HG02642 (cell line): ENCODE results near the gene HMGXB3.

Experiments used
- ATAC-seq: cut with Tn5 transposase; IDR thresholded peaks from one replicate; pipeline ENCODE4 v1.9.1; 2021; ENCODE audit warnings: mild to moderate bottlenecking; ENCODE audit not compliant: unreplicated experiment, poor library complexity

HMGXB3 gene

GRCh38 chr5:149988126-149988525, 12.4 kb upstream of the HMGXB3 start:
- ATAC-seq: no peak

GRCh38 chr5:149990518-149991376, 9.8 kb upstream of the HMGXB3 start:
- ATAC-seq: peak; percentile 84

- ATAC-seq: no peak
These were observed 7.1 kb upstream of the HMGXB3 start for GRCh38 chr5:149993471-149993870.

GRCh38 chr5:149995385-149996204, 4.9 kb upstream of the HMGXB3 start:
- no peak for ATAC-seq

- ATAC-seq: no peak
These were observed 4.2 kb upstream of the HMGXB3 start for GRCh38 chr5:149996205-149996890.

- ATAC-seq: no peak
These were observed 2.3 kb upstream of the HMGXB3 start for GRCh38 chr5:149998281-149998680.

GRCh38 chr5:149999359-149999758, 1.2 kb upstream of the HMGXB3 start:
- ATAC-seq: no peak

- no peak for ATAC-seq
These were observed 678 bp upstream of the HMGXB3 start for GRCh38 chr5:149999866-150000255.

- peak; percentile 22 for ATAC-seq
These were observed 586 bp downstream of the HMGXB3 start for GRCh38 chr5:150000990-150001659.

- peak; percentile 43 for ATAC-seq
These were observed 1.3 kb downstream of the HMGXB3 start for GRCh38 chr5:150001660-150002486.

- ATAC-seq: no peak
These were observed 5.8 kb downstream of the HMGXB3 start for GRCh38 chr5:150006318-150006717.

GRCh38 chr5:150007050-150007449, 6.5 kb downstream of the HMGXB3 start:
- no peak for ATAC-seq

- no peak for ATAC-seq
These were observed 9.3 kb downstream of the HMGXB3 start for GRCh38 chr5:150009671-150010387.

GRCh38 chr5:150013931-150014330, 13.4 kb downstream of the HMGXB3 start:
- ATAC-seq: no peak

- ATAC-seq: no peak
These were observed 13.9 kb downstream of the HMGXB3 start for GRCh38 chr5:150014456-150014855.

GRCh38 chr5:150015415-150015814, 14.9 kb downstream of the HMGXB3 start:
- no peak for ATAC-seq

GRCh38 chr5:150016537-150016936, 16.0 kb downstream of the HMGXB3 start:
- no peak for ATAC-seq

- ATAC-seq: no peak
These were observed 16.9 kb downstream of the HMGXB3 start for GRCh38 chr5:150017226-150018005.
